Measurements from ENCODE around the gene CNTRL. TPM values are rescaled to one million over a fixed set of nuclear protein-coding genes. Genes with fewer than 3 reads are reported as not detected.

Gene CNTRL
- total and polyA plus RNA-seq, 2 donors (not counting 1 experiment from before 2014, with no cell fraction given), result 40.0 to 146 TPM

DNA sequence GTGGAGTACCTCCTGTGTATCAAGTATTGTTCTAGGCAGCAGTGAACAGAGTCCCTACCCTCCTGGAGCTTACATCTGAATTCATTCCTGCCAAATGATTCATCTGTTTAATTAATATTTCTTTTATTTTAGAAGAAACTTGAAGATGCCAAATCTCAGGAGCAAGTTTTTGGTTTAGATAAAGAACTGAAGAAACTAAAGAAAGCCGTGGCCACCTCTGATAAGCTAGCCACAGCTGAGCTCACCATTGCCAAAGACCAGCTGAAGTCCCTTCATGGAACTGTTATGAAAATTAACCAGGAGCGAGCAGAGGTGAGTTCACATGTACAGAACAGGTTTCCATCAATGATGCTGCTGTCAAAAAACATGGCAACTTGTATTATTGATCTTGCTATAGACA, 69.0 kb downstream of the CNTRL start:
- no peaks in the 10 kb centered on the region for H3K27me3 Mint-ChIP-seq
- Histone ChIP-seq H3K79me2 (ENCODE audit: control insufficient read depth, insufficient read depth, low read length) (peaks cover 25% of the 10 kb centered on the region), H2AFZ (ENCODE audit: insufficient read depth, low read depth, low read length, poor library complexity, severe bottlenecking) (no peak overlapping the region), H3K4me2 (replicated peaks; ENCODE audit: low read depth, low read length, poor library complexity, severe bottlenecking) (no peak overlapping the region), H3K9me3 (ENCODE audit: control extremely low read depth in 1 of 3, control insufficient read depth in 2 of 3, insufficient read depth in 1 of 3, low read length in 2 of 3) (no peaks in the 10 kb centered on the region), H3K27ac (ENCODE audit: low read length in 2 of 2) (no peak overlapping the region), H3K9ac (ENCODE audit: low read length) (no peak overlapping the region), H3K4me3 (ENCODE audit: control extremely low read depth in 1 of 5, extremely low read depth in 1 of 5, insufficient read depth in 1 of 5, low read depth in 2 of 5, low read length in 4 of 5) (no peak overlapping the region), H3K36me3 (replicated peaks in 1 of 2; ENCODE audit: control extremely low read depth in 1 of 2, control insufficient read depth in 1 of 2, extremely low read depth in 1 of 2, insufficient read depth in 2 of 2, low read length in 1 of 2) (peaks cover 47 to 98% of the 10 kb centered on the region in 2 experiments), H3K27me3 (replicated peaks in 1 of 4; ENCODE audit: control extremely low read depth in 1 of 4, control insufficient read depth in 3 of 4, insufficient read depth in 4 of 4, low read length in 3 of 4) (no peaks in the 10 kb centered on the region), H3K4me1 (ENCODE audit: control insufficient read depth in 2 of 2, insufficient read depth in 2 of 2, low read length in 2 of 2) (no peaks in the 10 kb centered on the region), H4K20me1 (ENCODE audit: control insufficient read depth, insufficient read depth, low read length, poor library complexity, severe bottlenecking) (no peaks in the 10 kb centered on the region)
- no peaks in the 10 kb centered on the region for H3K9me3 Mint-ChIP-seq (ENCODE audit: insufficient read depth)
- ATAC-seq (ENCODE audit: low read depth) (no peak), DNase-seq (no peak)
- ChIA-PET CTCF (no interaction called here), POLR2A (no interaction called here)
- H3K4me3 Mint-ChIP-seq, result no peak overlapping the region
- TF ChIP-seq, protein P1, sequence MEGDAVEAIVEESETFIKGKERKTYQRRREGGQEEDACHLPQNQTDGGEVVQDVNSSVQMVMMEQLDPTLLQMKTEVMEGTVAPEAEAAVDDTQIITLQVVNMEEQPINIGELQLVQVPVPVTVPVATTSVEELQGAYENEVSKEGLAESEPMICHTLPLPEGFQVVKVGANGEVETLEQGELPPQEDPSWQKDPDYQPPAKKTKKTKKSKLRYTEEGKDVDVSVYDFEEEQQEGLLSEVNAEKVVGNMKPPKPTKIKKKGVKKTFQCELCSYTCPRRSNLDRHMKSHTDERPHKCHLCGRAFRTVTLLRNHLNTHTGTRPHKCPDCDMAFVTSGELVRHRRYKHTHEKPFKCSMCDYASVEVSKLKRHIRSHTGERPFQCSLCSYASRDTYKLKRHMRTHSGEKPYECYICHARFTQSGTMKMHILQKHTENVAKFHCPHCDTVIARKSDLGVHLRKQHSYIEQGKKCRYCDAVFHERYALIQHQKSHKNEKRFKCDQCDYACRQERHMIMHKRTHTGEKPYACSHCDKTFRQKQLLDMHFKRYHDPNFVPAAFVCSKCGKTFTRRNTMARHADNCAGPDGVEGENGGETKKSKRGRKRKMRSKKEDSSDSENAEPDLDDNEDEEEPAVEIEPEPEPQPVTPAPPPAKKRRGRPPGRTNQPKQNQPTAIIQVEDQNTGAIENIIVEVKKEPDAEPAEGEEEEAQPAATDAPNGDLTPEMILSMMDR (IDR thresholded peaks at IDR 0.05), result no peak
- TF ChIP-seq EZH2 (IDR thresholded peaks at IDR 0.05; ENCODE audit: borderline replicate concordance, insufficient read depth, low read depth, low read length, poor library complexity, severe bottlenecking), result no peak
- H3K4me1 Mint-ChIP-seq, result no peaks in the 10 kb centered on the region
- whole genome bisulfite sequencing (ENCODE audit: insufficient coverage), result 100% methylated on average over 1 of the region's 2 CpGs
- H3K27ac Mint-ChIP-seq, result no peak overlapping the region
- intact Hi-C loops (cut with micrococcal nuclease), result no loop called here

DNA sequence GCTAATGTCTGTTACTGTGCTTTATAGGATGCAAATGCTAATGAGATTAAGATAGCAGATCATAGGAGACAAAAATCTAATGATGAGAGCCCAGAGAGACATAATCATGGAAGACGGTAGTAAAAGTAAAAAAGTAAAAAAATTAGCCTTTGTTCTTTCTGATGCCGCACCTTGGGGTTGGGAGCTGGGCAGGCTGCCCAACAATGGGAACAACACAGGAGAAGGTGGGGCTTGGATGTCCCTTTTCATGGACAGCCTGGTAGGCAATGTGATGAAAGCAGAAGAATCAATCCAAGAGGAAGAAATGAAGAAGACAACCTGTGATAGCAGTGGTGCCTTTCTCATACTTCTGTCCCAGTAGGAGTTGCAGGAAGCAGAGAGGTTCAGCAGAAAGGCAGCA, 69.7 kb downstream of the CNTRL start:
- H3K27ac Mint-ChIP-seq, result no peak overlapping the region
- CTCF ChIA-PET, result no interaction called here

More for the DNA sequence above, 69.7 kb downstream of the CNTRL start:
- Mint-ChIP-seq H3K9me3 (ENCODE audit: insufficient read depth) (no peaks in the 10 kb centered on the region), H3K4me3 (no peak overlapping the region), H3K4me1 (no peaks in the 10 kb centered on the region), H3K27me3 (no peaks in the 10 kb centered on the region)
- H3K27me3 ChIP-seq (replicated peaks in 1 of 4; ENCODE audit: control extremely low read depth in 1 of 4, control insufficient read depth in 3 of 4, insufficient read depth in 4 of 4, low read length in 3 of 4), result no peaks in the 10 kb centered on the region
- H3K4me1 ChIP-seq (ENCODE audit: control insufficient read depth in 2 of 2, insufficient read depth in 2 of 2, low read length in 2 of 2), result no peaks in the 10 kb centered on the region
- H3K79me2 ChIP-seq (ENCODE audit: control insufficient read depth, insufficient read depth, low read length), result peaks cover 25% of the 10 kb centered on the region
- no peak for TF ChIP-seq EZH2 (IDR thresholded peaks at IDR 0.05; ENCODE audit: borderline replicate concordance, insufficient read depth, low read depth, low read length, poor library complexity, severe bottlenecking)
- TF ChIP-seq, protein P1 (IDR thresholded peaks at IDR 0.05), result no peak
- 100% methylated on average over 2 of the region's 2 CpGs for WGBS (ENCODE audit: insufficient coverage)
- intact Hi-C loops (cut with micrococcal nuclease), result no loop called here
- no peak for ATAC-seq (ENCODE audit: low read depth)
- POLR2A ChIA-PET, result no interaction called here
- peaks cover 47 to 97% of the 10 kb centered on the region in 2 experiments for H3K36me3 ChIP-seq (replicated peaks in 1 of 2; ENCODE audit: control extremely low read depth in 1 of 2, control insufficient read depth in 1 of 2, extremely low read depth in 1 of 2, insufficient read depth in 2 of 2, low read length in 1 of 2)
- H3K9me3 ChIP-seq (ENCODE audit: control extremely low read depth in 1 of 3, control insufficient read depth in 2 of 3, insufficient read depth in 1 of 3, low read length in 2 of 3), result no peaks in the 10 kb centered on the region
- H4K20me1 ChIP-seq (ENCODE audit: control insufficient read depth, insufficient read depth, low read length, poor library complexity, severe bottlenecking), result no peaks in the 10 kb centered on the region
- no peak overlapping the region for H3K9ac ChIP-seq (ENCODE audit: low read length)
- H3K27ac ChIP-seq (ENCODE audit: low read length in 2 of 2), result no peak overlapping the region
- H3K4me2 ChIP-seq (replicated peaks; ENCODE audit: low read depth, low read length, poor library complexity, severe bottlenecking), result no peak overlapping the region
- no peak for DNase-seq
- no peak overlapping the region for H2AFZ ChIP-seq (ENCODE audit: insufficient read depth, low read depth, low read length, poor library complexity, severe bottlenecking)
- H3K4me3 ChIP-seq (ENCODE audit: control extremely low read depth in 1 of 5, extremely low read depth in 1 of 5, insufficient read depth in 1 of 5, low read depth in 2 of 5, low read length in 4 of 5), result no peak overlapping the region
